HepG2 (cell line): ENCODE data around the gene TUBB. TPM values are rescaled to one million over a fixed set of nuclear protein-coding genes. Genes with fewer than 3 reads are reported as not detected.

Experiments
- ATAD3A ChIP-seq: sonication (generic); formaldehyde crosslinking; IDR thresholded peaks from 2 replicates; pipeline ENCODE4 v1.4.0; 2020; ENCODE audit warnings: missing genetic modification reagents
- BHLHE40 ChIP-seq: IDR thresholded peaks from 2 replicates; pipeline ENCODE4 v1.6.1; 2011; ENCODE audit warnings: low read length, improper control_type of control experiment
- BRCA1 ChIP-seq: sonication (generic); formaldehyde crosslinking; IDR thresholded peaks from 2 replicates; pipeline ENCODE4 v1.4.0; 2020; ENCODE audit warnings: missing genetic modification reagents
- HDAC6 ChIP-seq: fragments of 200-600 bp; sonication (generic); IDR thresholded peaks from 2 replicates; pipeline ENCODE4 v1.7.0; 2017; ENCODE audit warnings: mild to moderate bottlenecking, antibody characterized with exemption, low read length, low read depth
- HNRNPH1 ChIP-seq: fragments of 200-400 bp; formaldehyde crosslinking; optimal IDR thresholded peaks from 2 replicates; pipeline ENCODE3; 2017; ENCODE audit warnings: mild to moderate bottlenecking, low read depth, low read length
- MTERF4 ChIP-seq: sonication (generic); formaldehyde crosslinking; IDR thresholded peaks from 2 replicates; pipeline ENCODE4 v1.8.0; 2023; ENCODE audit warnings: mild to moderate bottlenecking, missing genetic modification reagents
- MXD4 ChIP-seq: IDR thresholded peaks from 2 replicates; pipeline ENCODE4 v1.6.1; 2016; ENCODE audit warnings: mild to moderate bottlenecking, missing biosample characterization, missing genetic modification reagents
- PLRG1 ChIP-seq: fragments of 450-650 bp; conservative IDR thresholded peaks from 2 replicates; pipeline ENCODE4 v1.6.1; 2016
- SNAI1 ChIP-seq: sonication (generic); formaldehyde crosslinking; IDR thresholded peaks from 2 replicates; pipeline ENCODE4 v1.5.0; 2020; ENCODE audit warnings: mild to moderate bottlenecking, missing genetic modification reagents, borderline replicate concordance
- SP2 ChIP-seq: sonication (generic); formaldehyde crosslinking; IDR thresholded peaks from 2 replicates; pipeline ENCODE4 v1.5.1; 2020; ENCODE audit warnings: mild to moderate bottlenecking, missing genetic modification reagents
- SP5 ChIP-seq: IDR thresholded peaks from 2 replicates; pipeline ENCODE4 v1.6.1; 2016; ENCODE audit warnings: low read depth, borderline replicate concordance
- XRCC5 ChIP-seq: fragments of 200-400 bp; formaldehyde crosslinking; optimal IDR thresholded peaks from 2 replicates; pipeline ENCODE3; 2017; ENCODE audit warnings: mild to moderate bottlenecking, low read length
- YEATS4 ChIP-seq: sonication (generic); formaldehyde crosslinking; IDR thresholded peaks from 2 replicates; pipeline ENCODE4 v1.4.0; 2020; ENCODE audit warnings: missing genetic modification reagents, borderline replicate concordance
- ZBTB26 ChIP-seq: IDR thresholded peaks from 2 replicates; pipeline ENCODE4 v1.6.1; 2016; ENCODE audit warnings: missing compliant biosample characterization, missing genetic modification reagents, borderline replicate concordance
- ZBTB3 ChIP-seq: sonication (generic); formaldehyde crosslinking; IDR thresholded peaks from 2 replicates; pipeline ENCODE4 v1.4.0; 2020; ENCODE audit warnings: low read depth, mild to moderate bottlenecking, moderate library complexity, missing genetic modification reagents, borderline replicate concordance
- ZNF326 ChIP-seq: sonication (generic); formaldehyde crosslinking; IDR thresholded peaks from 2 replicates; pipeline ENCODE4 v1.4.0; 2020; ENCODE audit warnings: missing genetic modification reagents, borderline replicate concordance
- ZNF382 ChIP-seq: sonication (generic); formaldehyde crosslinking; IDR thresholded peaks from 2 replicates; pipeline ENCODE4 v1.5.0; 2020; ENCODE audit warnings: missing genetic modification reagents, mild to moderate bottlenecking, borderline replicate concordance
- ZNF430 ChIP-seq: sonication (generic); formaldehyde crosslinking; IDR thresholded peaks from 2 replicates; pipeline ENCODE4 v1.9.0; 2021; ENCODE audit warnings: mild to moderate bottlenecking, missing genetic modification reagents
- ZNF460 ChIP-seq: sonication (generic); formaldehyde crosslinking; IDR thresholded peaks from 2 replicates; pipeline ENCODE4 v1.5.1; 2020; ENCODE audit warnings: missing genetic modification reagents, mild to moderate bottlenecking, borderline replicate concordance
- ZNF549 ChIP-seq: sonication (generic); formaldehyde crosslinking; IDR thresholded peaks from 2 replicates; pipeline ENCODE4 v1.5.0; 2020; ENCODE audit warnings: missing genetic modification reagents
- ZNF570 ChIP-seq: sonication (generic); formaldehyde crosslinking; IDR thresholded peaks from 2 replicates; pipeline ENCODE4 v1.4.0; 2020; ENCODE audit warnings: mild to moderate bottlenecking, missing genetic modification reagents, borderline replicate concordance
- ZNF772 ChIP-seq: sonication (generic); formaldehyde crosslinking; IDR thresholded peaks from 2 replicates; pipeline ENCODE4 v1.5.0; 2020; ENCODE audit warnings: mild to moderate bottlenecking, missing genetic modification reagents
- ZSCAN29 ChIP-seq: sonication (generic); formaldehyde crosslinking; conservative IDR thresholded peaks from 2 replicates; pipeline ENCODE4 v1.4.0; 2020; ENCODE audit warnings: mild to moderate bottlenecking, missing genetic modification reagents
- ZZZ3 ChIP-seq: sonication (generic); formaldehyde crosslinking; IDR thresholded peaks from 2 replicates; pipeline ENCODE4 v1.4.0; 2020; ENCODE audit warnings: missing genetic modification reagents, mild to moderate bottlenecking, borderline replicate concordance
- polyA plus RNA-seq, 8 experiments: library from polyadenylated mRNA; depleted of rRNA in 3 of 8; stranded (reverse) in 7 of 8; unstranded in 1 of 8; fragments of >200 nt; fragmentation: Illumina TruSeq in 4 of 8; extraction: Trizol in 4 of 8; gene quantifications; 2 replicates each; pipeline versions ENCODE4 v1.2.1 to v1.2.3, GENCODE V29; 2011 to 2016; ENCODE audit warnings: low read depth in 4 of 8, missing spikeins in 1 of 8, mixed read lengths in 1 of 8; ENCODE audit not compliant: insufficient read depth in 1 of 8
- total RNA-seq, 5 experiments: library from RNA; depleted of rRNA; stranded (reverse); fragments of >200 nt; fragmentation: Illumina TruSeq; extraction: Trizol; gene quantifications; 2 replicates each; pipeline ENCODE4 v1.2.3, GENCODE V29; 2016; ENCODE audit warnings: low read depth in 1 of 5
- TF ChIP-seq, protein P1 (sequence below): sonication (generic); formaldehyde crosslinking; IDR thresholded peaks from 2 replicates; pipeline ENCODE4 v1.5.0; 2020; ENCODE audit warnings: mild to moderate bottlenecking, missing genetic modification reagents
- TF ChIP-seq, protein P2 (sequence below): sonication (generic); formaldehyde crosslinking; IDR thresholded peaks from 2 replicates; pipeline ENCODE4 v1.5.1; 2020; ENCODE audit warnings: missing genetic modification reagents, mild to moderate bottlenecking, borderline replicate concordance

Gene TUBB
- total and polyA plus RNA-seq, 2 of the 13 experiments (the other 11 are each of a cell fraction or from before 2014, with no cell fraction given): 911 to 1,163 TPM

DNA sequence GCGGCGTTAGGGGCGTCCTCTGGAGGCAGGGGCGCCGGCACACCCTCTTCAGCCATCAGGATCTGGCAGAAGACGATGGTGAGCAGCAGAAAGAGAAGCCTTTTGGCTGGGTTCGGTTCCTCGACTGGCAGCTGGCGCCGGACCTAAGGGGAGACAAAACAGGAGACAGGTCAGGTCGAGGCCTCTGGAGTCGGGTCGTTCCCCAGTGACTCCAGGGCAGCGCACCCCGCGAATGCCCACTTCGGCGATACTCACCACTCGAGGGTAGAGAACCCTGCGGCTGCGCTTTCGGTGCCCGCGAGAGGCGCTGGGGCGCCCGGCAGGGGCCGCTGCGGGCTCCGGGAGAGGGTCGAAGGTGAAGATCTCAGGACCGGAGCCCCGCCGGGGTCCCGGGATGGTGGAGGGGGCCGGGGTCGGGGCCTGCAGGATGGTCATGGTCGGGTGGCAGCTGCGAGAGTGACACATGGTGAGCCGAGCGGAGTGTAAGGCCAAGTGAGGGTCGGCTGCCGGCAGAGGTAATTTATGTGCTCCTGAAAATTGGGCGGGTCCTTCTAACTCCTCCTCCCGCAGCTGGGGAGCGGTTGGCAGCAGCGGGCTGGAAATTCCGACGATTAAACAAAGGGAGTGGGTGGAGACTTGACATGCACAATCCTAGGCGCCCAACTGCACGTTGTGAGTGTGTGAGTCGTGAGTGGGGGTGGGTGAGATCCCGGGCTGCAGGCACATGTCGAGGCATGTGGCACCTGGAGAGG, 24.1 kb downstream of the TUBB start, which contains the start of gene IER3 (continued):
- TF ChIP-seq, protein P1, sequence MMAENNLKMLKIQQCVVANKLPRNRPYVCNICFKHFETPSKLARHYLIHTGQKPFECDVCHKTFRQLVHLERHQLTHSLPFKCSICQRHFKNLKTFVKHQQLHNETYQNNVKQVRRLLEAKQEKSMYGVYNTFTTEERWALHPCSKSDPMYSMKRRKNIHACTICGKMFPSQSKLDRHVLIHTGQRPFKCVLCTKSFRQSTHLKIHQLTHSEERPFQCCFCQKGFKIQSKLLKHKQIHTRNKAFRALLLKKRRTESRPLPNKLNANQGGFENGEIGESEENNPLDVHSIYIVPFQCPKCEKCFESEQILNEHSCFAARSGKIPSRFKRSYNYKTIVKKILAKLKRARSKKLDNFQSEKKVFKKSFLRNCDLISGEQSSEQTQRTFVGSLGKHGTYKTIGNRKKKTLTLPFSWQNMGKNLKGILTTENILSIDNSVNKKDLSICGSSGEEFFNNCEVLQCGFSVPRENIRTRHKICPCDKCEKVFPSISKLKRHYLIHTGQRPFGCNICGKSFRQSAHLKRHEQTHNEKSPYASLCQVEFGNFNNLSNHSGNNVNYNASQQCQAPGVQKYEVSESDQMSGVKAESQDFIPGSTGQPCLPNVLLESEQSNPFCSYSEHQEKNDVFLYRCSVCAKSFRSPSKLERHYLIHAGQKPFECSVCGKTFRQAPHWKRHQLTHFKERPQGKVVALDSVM (CRISPR knock-in tag): peak; percentile 68
- TF ChIP-seq ZNF772: peak; percentile 64
- TF ChIP-seq ZZZ3 (CRISPR knock-in tag): no peak
- TF ChIP-seq PLRG1: no peak
- peak; percentile 93 for TF ChIP-seq BRCA1 (CRISPR knock-in tag)
- no peak for TF ChIP-seq ZNF549 (CRISPR knock-in tag)
- peak; percentile 63 for TF ChIP-seq XRCC5
- peak; percentile 74; the same call in 1 of the 2 replicates for TF ChIP-seq YEATS4 (CRISPR knock-in tag)
- no peak; the same call in 1 of the 2 replicates for TF ChIP-seq ZSCAN29 (CRISPR knock-in tag)
- peak; percentile 89 for TF ChIP-seq MXD4 (CRISPR knock-in tag)
- no peak for TF ChIP-seq ZNF382 (CRISPR knock-in tag)
- no peak for TF ChIP-seq ZNF326 (CRISPR knock-in tag)
- no peak for TF ChIP-seq ZBTB26 (CRISPR knock-in tag)
- no peak for TF ChIP-seq HDAC6
- peak; percentile 90 for TF ChIP-seq ZNF430 (CRISPR knock-in tag)
- no peak for TF ChIP-seq ZNF570 (CRISPR knock-in tag)
- peak; percentile 39; the same call in 1 of the 2 replicates for TF ChIP-seq BHLHE40
- peak; percentile 89 for TF ChIP-seq SP5 (CRISPR knock-in tag)
- TF ChIP-seq SP2 (CRISPR knock-in tag): no peak
- TF ChIP-seq ZNF460 (CRISPR knock-in tag): no peak
- TF ChIP-seq, protein P2, sequence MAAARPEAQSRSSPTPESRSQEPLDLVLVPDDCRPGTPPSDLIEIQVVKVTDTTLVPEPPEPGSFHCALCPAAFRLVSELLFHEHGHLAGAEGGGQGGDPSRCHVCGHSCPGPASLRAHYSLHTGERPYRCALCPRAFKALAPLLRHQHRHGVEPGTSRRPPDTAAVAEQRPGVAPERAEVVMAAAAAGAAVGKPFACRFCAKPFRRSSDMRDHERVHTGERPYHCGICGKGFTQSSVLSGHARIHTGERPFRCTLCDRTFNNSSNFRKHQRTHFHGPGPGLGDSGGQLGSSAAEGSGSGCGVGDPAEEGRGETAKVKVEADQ (CRISPR knock-in tag): no peak
- no peak; the same call in 1 of the 2 replicates for TF ChIP-seq ATAD3A
- no peak for TF ChIP-seq HNRNPH1
- peak; percentile 27; the same call in 1 of the 2 replicates for TF ChIP-seq ZBTB3 (CRISPR knock-in tag)
- peak; percentile 96 for TF ChIP-seq SNAI1 (CRISPR knock-in tag)
- TF ChIP-seq MTERF4 (CRISPR knock-in tag): no peak; the same call in 1 of the 2 replicates
